Activated T-cell treated with anti-CD3 and anti-CD28 coated beads, Interleukin-2, amount 50 U/mL, for 48 hours (primary cell): ENCODE results near the gene ASAP3.

Source experiments
- DNase-seq, 2 experiments: peaks; one replicate each; pipeline ENCODE4 v3.0.0-alpha.2; 2020

Gene ASAP3

DNA sequence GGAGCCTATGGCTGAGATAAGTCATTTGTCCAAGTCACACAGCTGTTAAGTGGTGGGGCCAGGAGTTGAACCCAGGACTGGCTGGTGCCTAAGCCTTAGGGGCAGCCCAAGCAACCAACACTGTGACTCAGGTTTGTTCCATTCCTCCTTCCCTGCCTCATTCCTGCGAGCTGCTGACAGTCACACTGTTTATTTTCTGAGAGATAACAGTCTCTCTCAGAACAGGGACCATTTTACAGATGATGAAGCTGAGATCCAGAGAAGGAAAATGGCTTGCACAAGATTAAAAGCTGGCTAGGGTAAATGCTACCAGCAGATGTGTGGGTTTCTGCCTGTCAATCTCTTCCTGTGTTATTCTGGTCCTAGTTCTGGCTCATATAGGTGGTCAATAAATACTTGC is 35.1 kb downstream of the ASAP3 start:
- DNase-seq: no peak

DNA sequence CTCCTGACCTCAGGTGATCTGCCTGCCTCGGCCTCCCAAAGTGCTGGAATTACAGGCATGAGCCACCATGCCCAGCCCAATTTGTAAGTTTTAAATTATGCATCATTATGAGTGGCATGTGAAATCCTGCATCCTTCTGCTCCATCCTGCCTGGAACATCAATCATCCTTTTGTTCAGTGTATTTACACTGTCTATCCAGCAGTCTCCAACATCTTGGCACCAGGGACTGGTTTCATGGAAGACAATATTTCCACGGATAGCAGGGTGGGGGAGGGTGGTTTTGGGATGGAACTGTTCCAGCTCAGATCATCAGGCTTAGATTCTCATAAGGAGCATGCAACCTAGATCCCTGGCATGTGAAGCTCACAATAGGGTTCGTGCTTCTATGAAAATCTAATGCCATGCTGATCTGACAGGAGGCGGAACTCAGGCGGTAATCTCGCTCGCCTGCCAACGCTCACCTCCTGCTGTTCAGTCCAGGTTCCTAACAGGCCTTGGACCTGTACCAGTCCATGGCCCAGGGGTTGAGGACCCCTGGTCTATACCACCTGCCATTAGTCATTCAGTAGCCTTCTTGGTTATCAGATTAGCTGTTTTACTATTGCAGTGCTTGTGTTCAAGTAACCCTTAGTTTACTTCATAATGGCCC is 37.2 kb downstream of the ASAP3 start:
- DNase-seq: no peak

DNA sequence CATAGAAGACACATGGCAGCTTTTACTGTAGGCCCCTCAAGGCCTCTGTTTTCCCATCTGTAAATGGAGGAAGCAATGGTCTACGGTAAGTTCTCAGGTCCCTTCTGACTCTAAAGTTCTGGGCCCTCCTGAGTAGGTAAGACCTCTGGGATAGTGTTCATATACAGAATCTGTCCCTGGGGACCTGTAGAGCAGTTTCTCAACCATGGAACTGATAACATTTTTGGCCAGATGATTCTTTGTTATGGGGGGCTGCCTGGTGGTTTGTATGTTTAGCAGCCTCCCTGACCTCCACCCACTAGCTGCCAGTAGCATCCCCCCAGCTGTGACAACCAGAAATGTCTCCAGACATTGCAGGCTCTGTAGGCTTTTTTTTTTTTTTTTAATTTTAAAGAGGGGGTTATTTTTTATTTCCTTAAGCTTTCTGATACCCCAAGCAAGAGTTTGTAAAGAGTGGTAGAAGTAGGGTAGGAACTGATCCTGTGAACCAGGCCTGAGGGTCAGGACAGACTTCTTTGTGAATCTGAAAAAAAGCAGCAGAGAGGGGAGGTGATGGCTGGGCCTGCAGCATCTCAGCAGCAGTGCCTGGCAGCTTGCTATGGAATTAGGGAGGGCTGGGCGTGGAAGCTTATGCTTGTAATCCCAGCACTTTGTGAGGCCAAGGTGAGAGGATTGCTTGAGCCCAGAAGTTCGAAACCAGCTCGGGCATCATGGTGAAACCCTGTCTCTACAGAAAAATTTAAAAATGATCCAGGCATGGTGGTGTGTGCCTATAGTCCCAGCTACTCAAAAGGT is 39.2 kb downstream of the ASAP3 start:
- no peak for DNase-seq

DNA sequence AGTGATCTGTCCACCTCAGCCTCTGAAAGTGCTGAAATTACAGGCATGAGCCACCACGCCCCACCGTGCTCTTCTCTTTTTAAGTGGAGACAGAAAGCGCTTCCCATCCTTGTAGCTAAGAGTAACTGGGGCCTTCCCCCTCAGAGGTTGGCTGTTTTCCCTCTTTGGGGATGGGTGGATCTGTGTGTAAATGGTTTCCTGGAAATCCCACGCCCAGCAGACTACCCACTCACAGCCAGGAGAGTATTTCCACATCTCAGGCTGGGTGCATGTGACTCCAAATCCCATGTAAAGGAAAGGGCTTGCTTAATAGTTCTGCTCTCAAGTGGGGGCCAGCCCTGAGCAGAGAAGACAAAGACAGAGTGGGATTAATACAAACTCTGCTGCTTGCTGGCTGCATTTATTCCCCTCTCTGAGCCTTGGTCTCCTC is 39.9 kb downstream of the ASAP3 start:
- DNase-seq: no peak

DNA sequence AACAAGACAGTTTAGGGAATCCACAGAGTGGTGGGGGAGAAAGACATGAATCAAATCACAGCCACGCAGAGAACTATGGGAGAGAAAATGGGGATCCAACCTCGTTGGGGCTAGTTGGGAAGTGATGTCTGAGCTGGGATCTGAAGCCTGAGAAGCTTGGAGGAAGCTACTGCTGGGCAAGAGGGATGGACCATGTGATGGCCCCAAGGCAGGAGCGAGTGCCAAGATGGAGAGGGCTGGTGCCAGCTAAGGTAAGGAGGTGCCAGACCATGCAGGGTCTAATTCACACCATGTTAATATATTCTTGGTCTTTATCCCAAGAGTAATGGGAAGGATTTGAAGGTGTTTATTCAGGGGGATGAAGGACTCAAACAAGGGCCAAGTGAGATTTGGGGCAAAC is 41.2 kb downstream of the ASAP3 start:
- DNase-seq: no peak

DNA sequence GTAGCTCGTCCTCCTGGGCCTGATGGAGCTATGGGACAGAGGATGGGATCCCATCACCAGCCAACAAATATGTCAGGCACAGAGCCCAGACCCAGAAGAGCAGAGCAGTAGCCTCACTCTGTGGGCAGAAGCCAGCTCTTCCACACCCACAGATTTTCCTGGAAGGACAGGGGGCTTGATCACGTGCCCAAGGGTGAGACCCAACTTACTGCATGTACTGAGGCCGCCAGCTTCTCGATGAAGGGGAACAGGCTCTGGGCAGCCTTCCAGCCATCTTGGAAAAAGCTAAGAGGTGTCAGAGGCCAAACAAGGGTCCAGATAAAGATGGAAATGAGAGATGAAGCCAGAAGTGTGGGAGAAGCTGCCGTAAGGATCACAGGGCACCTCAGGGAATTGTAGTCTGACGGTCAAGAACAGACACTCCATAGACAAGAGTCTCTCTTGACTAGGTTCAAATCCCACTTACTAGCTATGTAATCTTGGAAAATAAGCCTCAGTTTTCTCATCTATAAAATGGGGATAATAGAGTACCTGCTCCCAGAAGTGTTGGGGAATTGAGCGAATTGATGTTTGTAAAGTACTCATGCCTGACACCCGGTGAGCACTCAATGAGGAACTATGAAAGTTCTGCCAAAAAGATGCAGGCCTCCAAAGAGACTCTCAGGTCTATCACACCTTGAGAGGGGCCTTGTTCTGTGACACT is 42.4 kb downstream of the ASAP3 start:
- no peak for DNase-seq

DNA sequence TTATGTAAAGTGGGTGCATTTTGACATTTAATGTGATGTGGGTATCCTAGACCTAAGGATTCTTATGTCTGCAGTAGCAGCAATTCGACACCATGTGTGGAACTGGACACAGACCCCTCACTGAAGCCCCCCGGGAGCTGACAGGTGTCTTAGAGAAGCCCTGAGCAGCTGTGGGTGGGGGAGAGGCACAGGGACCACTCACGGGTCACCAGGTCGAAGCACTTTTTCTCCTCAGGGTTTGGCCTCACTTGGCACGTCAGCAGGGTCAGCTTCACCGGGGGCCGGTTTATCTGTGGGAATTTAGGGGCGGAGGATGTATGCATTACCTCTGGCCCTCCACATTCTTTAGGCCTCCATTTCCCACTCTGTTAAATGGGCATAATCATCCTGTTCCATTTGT is 45.4 kb downstream of the ASAP3 start:
- DNase-seq: no peak

DNA sequence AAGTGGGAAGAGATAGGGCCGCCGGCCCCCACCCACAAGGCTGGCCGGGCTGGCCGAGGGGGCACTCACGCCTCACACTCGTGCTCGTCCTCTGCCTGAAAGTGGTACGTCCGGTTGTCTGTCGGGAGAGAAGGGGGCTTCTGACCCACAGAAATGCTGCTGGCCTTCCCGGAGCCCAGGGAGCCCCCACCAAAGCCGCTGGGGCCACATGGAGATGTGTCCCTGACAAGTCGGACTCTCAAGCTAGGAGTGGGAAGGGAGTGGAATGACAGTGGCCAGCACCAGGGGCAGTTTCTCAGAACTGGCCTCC is 46.7 kb downstream of the ASAP3 start:
- DNase-seq: no peak

DNA sequence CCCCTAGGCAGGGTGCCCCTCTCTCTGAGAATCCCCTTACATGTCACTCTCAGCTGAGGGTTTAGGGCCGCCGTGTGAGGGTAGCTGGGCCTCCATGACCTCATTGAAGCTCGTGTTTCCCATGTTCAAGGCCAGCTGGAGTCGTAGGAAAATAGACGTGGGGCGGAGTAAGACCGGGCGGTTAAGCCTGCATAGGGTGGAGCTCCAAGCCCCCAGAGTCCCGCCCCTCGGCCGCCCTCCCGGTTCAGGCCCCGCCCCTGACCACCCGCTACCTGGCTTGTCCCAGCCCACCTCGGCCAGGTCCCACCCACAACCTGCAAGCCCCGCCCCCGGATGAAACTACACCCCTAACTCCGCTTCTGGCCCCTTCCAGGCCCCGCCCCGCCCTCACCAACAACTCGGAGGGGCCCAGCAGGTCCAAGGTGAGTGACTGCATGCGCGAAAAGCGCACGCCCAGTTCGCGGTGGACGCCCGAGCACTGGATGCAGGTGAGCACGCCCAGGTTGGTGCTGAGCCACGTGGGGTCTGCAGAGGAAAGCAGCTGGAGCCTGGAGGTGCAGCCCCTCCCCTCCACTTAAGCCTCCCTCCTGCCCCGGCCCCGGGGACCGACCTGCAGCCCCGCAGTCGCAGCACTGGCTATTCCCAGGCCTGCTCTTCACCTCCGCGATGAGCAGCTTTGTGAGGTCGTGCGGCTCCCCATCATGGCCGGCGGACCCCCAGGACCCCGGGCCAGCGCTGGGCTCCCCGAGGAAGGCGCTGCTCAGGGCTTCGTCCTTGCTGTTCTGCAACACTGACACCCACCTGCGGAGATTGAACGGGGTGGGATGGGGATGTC is 47.2 kb downstream of the ASAP3 start:
- peak; percentile 43 to 54 for DNase-seq

DNA sequence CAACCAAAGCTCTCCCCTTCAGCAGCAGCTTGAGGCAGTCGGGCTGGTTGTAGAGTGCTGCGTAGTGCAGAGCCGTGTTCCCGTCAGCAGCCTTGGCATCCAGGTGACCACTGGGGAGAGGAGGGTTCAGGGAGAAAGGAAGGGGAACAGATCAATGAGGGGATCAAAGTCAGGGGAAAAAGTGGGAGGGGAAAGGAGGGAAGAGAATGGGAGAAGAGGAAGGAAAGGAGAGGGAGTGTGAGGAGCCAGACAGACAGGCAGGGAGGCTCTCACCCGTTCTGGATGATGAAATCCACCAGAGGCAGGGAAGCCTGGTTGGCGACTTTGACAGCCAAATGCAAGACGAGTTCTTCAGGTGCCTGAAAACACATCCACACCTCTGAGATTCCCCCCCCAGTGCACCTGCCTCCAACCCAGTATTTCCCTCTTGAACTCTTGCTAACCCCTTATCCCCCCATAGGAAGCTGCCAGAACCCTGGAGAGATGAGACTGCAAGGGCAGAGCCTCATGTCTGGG is 49.7 kb downstream of the ASAP3 start:
- no peak for DNase-seq

DNA sequence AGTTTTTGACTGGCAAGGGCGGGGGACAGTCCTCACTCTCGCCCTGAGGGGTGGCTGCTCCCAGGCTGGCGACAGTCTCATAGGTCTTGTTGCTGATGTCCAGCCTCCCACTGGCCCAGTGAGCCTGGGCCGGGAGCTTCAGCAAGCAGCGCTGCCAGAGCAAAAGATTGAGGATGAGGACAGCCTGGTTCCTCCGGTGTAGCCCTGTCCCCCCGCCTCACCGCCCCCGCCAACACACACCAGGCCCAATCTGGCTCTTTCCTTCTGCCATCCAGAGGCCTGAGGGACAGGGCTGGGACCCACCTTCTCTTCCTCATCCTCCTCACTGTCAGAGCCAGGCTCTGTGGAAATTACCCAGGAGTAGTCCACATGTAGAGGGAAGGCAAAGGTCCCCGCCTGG is 50.9 kb downstream of the ASAP3 start:
- no peak for DNase-seq

DNA sequence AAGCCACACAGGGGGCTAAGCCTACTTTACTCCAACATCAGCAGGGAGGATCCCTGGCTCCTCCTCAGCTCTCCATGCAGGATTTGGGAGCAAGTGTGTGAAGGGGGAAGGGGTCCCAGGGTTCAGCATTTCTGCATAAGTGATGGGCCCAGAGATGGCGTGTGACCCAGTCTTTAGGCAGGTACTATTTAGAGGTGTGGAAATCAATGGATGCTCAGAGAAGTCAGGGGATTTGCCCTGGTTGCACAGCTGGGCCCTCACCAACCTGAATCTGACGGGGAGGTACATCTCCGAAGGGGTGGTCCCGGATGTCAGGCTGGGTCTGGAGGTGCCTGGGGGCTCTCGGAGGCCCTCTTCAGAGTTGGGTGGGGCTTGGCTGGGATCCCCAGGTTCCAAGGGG is 52.5 kb downstream of the ASAP3 start:
- no peak for DNase-seq

DNA sequence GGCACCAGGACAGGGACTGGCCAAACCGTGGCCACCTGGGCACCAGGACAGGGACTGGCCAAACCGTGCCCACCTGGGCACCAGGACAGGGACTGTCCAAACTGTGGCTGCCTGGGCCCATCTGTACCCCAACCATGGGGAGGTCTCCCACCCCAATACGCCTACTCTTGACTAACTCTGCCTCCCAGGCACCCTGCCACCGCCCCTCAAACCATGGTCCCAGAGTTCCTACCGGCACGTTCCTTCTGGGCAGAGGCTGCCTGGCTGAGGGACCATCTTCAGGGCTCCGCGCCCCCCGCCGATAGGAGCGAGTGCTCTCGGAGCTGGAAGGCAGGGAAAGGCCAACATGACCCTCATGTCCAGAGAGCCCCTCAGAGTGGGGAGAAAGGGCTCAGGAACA is 53.2 kb downstream of the ASAP3 start:
- DNase-seq: no peak

DNA sequence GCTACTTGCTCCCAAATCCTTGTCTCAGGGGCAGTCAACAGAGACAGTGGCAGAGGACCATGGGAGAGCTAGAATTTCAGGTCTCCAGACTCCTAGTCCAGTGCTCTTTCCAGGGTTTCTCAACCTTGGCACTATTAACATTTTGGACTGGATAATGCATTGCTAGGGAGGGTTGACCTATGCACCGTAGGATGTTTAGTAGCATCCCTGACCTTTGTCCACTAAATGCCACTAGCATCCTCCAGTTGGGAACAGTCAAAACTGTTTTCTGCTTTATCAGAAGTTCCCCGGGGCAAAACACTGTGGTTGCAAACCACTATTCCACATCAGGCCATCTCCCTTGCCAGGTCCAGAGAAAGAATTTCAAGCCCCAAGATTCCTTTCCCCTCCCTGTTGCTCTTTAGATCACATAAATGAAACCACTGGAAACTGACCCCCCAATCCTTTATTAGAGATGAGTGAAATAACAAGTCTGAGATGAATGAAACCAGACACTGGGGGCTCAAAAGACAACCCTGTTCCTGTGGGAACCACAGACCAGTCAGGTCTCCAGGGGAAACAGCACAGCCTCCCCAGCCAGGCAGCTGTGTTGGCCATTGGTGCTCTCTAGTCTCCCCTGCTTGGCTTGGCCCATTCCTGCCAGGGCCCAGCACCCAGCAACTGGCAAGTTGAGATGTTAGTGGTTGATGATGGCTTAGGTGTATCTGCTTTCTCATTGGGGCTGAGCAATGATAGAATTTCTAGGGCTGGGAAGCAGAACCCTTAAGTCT is 55.7 kb downstream of the ASAP3 start:
- no peak for DNase-seq

DNA sequence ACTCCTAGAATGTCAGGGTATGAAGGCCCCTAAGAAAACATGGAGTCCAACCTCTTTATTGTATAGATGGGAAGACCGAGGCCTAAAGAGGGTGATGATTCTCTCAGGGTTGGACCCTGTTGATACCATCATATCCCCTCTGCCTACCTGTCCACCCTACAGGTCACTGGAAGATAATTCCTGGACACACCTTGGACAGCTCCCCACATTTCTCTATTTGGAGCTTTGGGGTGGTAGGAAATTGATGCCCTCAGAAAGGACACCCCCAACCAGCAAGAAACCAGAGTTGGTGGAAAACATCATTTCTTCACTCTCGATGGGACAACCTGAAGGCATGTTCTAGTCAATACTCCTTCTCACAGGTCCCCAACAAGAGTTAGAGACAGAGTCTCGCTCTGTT is 56.4 kb downstream of the ASAP3 start:
- no peak for DNase-seq

DNA sequence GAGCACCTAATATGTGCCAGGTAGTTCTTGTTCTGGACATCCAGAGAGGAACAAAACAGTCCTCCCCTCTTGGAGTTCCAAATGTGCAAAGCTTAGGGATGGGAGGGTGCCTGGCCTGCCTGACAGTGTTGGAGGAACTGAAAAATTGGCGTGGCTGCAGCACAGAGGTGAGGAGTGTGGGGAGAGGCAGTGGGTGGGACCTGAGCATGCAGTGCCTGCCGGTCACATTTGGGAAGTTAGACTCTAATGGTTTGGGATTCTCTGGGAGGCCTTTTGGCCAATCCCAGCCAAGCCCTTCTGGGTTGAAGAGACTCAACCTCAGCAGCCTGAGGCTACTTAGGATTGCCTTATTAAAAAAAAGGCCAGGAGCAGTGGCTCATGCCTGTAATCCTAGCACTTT is 57.2 kb downstream of the ASAP3 start:
- no peak for DNase-seq

DNA sequence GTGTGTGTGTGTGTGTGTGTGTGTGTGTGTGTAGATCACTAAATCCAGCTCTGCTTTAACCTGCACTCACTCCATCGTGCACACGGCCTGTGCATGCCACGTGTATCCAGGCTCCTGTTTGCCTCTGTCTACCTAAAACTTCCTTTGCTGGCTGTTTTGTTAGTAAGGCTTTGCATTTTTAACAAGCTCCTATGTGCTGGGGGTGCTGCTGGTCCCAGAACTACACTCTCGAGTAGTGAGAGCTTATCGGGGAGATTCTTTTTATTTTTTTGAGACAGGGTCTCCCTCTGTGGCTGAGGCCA is 58.8 kb downstream of the ASAP3 start:
- no peak for DNase-seq

DNA sequence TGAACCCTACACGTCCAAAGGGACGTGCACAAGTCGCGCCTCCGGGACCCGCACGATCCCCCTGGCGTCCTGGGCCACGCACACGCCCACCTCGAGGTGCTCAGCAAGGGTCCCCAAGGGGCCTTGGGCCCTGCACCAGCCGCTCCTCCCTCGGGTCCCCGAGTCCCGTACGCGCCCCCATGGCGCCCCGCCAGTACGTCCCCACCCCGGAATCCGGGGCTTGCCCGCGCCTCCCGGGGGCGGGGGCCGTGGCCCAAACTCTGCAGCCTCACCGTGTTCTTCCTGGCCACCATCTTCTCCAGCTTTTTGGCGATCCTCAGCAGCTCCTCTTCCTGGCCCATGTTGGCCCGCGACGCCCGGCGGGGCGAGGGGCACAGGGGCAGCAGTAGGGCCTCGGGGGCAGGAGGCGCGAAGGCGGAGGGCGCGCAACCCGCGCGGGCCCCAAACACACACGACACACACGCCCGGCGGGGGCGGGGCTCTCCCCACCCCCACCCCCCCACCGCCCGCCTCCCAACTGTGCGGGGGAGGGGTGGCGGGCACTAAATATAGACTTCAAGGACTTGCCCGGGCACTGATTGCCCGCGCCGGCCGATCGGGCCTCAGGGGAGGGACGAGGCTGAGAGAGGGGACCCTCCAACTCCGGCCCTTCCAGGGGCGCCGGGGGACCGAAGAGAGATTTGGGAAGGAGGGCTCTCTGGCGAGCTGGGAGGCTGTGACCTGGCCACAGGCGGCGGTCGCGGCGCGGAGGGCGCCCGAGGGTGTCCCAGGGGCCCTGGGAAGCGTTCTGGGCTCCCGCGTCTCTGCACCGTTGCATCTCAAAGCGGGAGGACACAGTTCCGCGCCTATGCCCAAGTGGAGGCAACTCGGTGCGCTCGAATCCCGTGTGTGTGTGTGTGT is 59.4 kb downstream of the ASAP3 start, which contains the start of gene TCEA3:
TCEA3 (minus strand) TSS at position 456 of the 900 bp plus-strand sequence; CDS start at position 341, 115 bp downstream.
- DNase-seq: peak; percentile 47 to 48

DNA sequence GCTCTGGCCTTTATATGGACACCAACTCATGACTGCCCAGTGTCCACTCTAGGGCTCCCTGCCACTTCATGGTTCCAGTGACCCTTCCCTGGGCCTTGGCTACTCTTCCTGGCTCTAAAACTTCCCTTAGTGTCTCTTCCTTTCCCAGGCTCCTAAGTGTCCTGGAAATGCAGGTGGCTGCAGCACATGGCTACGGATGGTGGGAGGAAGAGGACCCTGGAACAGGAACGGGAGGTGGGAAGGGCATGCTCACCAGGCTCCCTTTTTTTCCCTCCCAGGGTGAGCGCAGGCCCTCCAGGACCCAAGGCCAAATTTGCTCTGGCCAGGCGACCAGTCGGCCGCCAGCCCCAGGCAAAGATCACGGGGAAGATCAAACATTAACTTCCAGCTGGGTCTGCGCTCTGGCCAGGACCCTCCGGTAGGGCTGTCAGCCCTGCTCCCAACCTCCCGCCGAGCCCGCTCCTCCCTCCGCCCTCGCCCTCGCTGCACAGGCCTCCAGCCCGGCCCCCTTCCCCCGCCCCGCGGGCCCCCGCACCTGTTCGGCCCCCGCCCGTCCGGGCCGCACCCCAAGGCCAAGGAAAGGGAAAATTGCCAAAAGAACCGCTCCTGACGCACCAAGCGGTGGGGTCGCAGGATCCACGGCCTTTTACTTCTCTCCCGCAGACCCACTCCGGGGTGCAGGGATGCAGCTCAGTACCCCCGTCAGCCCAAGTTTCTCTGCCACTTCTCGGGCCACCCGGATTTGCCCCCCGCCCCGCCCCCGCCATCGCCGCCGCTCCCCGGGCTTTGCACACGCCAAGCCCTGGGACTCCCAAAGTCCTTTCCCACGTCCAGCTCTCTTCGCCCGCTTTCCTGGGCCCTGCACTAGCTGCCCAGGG is 60.3 kb downstream of the ASAP3 start:
- DNase-seq: peak; percentile 28 to 32

DNA sequence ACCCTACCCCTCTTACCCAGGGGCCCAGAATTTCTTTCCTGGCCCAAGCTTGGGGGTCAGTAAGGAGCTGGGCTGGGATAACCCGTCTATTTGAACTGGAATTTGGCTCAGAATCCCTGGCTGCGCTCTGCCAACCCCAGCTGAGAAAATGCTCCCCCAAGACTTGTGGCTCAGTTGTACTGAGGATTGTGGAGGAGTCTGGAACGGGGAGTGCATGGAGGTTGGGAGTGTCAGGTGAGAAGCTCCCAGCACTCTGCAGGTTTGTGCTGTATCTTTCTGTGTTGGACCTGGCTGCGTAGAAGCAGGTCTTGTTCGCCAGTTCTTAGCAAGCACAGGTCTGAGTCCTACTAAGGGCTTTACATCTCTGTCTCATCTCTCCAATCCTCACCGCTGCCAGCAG is 61.0 kb downstream of the ASAP3 start:
- DNase-seq: peak in 1 of 2 experiments; percentile 23
